Astrocyte (in vitro differentiated cells and primary cell): Measurements from ENCODE around the gene MYL4.

Experiments
- EZH2 ChIP-seq: IDR thresholded peaks from 2 replicates; pipeline ENCODE4 v1.6.1; 2012; ENCODE audit warnings: mild to moderate bottlenecking, low read length, inconsistent platforms; ENCODE audit not compliant: insufficient read depth
- TF ChIP-seq, protein P1 (sequence below): IDR thresholded peaks from 2 replicates; pipeline ENCODE4 v1.5.1; 2011; ENCODE audit warnings: low read depth, mild to moderate bottlenecking, inconsistent platforms, low read length, moderate library complexity; ENCODE audit not compliant: insufficient read depth

DNA sequence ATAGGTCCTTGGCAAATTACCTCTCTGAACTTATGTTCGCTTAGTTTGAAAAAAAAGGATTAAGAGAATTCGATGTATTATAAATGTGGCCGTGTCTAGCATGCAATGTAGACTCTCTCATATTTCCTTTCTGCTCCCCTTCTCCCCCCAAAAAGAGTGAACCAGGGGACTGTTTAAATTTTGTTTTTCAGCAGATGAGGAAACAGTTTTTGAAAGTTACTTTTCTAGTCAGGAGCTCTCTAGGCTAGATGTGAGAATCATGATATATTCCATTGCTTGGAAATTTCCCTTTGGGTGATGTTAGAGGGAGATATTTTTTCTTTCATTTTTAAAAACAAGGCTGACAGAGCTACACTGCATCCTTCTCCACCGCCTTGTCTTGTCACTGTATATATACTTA lies 18.9 kb upstream of the MYL4 start:
- TF ChIP-seq, protein P1, sequence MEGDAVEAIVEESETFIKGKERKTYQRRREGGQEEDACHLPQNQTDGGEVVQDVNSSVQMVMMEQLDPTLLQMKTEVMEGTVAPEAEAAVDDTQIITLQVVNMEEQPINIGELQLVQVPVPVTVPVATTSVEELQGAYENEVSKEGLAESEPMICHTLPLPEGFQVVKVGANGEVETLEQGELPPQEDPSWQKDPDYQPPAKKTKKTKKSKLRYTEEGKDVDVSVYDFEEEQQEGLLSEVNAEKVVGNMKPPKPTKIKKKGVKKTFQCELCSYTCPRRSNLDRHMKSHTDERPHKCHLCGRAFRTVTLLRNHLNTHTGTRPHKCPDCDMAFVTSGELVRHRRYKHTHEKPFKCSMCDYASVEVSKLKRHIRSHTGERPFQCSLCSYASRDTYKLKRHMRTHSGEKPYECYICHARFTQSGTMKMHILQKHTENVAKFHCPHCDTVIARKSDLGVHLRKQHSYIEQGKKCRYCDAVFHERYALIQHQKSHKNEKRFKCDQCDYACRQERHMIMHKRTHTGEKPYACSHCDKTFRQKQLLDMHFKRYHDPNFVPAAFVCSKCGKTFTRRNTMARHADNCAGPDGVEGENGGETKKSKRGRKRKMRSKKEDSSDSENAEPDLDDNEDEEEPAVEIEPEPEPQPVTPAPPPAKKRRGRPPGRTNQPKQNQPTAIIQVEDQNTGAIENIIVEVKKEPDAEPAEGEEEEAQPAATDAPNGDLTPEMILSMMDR = no peak
- TF ChIP-seq EZH2 = no peak
